ENCODE results near the gene BDKRB2.

The BDKRB2 gene

GRCh38 chr14:96198430-96199130, 6.1 kb upstream of the BDKRB2 start:
- H3K4me3 ChIP-seq (ENCODE audit: low read length): no peak overlapping the region; the same call in 1 of the 2 replicates
- no peak for TF ChIP-seq ZNF274 (IDR thresholded peaks at IDR 0.05; ENCODE audit: low read depth, low read length)

- no peak for TF ChIP-seq ZNF274 (IDR thresholded peaks at IDR 0.05; ENCODE audit: low read depth, low read length)
- H3K4me3 ChIP-seq (ENCODE audit: low read length): no peak overlapping the region
Measured at GRCh38 chr14:96201157-96201556, 3.5 kb upstream of the BDKRB2 start.

GRCh38 chr14:96201965-96202364, 2.7 kb upstream of the BDKRB2 start:
- no peak overlapping the region for H3K4me3 ChIP-seq (ENCODE audit: low read length)
- TF ChIP-seq ZNF274 (IDR thresholded peaks at IDR 0.05; ENCODE audit: low read depth, low read length): no peak

GRCh38 chr14:96202441-96203094, 2.1 kb upstream of the BDKRB2 start:
- no peak for TF ChIP-seq ZNF274 (IDR thresholded peaks at IDR 0.05; ENCODE audit: low read depth, low read length)
- H3K4me3 ChIP-seq (ENCODE audit: low read length): no peak overlapping the region

- H3K4me3 ChIP-seq (ENCODE audit: low read length): no peak overlapping the region
- TF ChIP-seq ZNF274 (IDR thresholded peaks at IDR 0.05; ENCODE audit: low read depth, low read length): no peak
Measured at GRCh38 chr14:96203116-96203515, 1.5 kb upstream of the BDKRB2 start.

GRCh38 chr14:96203635-96204034, 1.0 kb upstream of the BDKRB2 start:
- no peak overlapping the region for H3K4me3 ChIP-seq (ENCODE audit: low read length)
- TF ChIP-seq ZNF274 (IDR thresholded peaks at IDR 0.05; ENCODE audit: low read depth, low read length): no peak

- H3K4me3 ChIP-seq (ENCODE audit: low read length): no peak overlapping the region
- TF ChIP-seq ZNF274 (IDR thresholded peaks at IDR 0.05; ENCODE audit: low read depth, low read length): no peak
Measured at GRCh38 chr14:96205059-96205977, 679 bp downstream of the BDKRB2 start.

GRCh38 chr14:96205978-96206360, 1.3 kb downstream of the BDKRB2 start:
- no peak for TF ChIP-seq ZNF274 (IDR thresholded peaks at IDR 0.05; ENCODE audit: low read depth, low read length)
- H3K4me3 ChIP-seq (ENCODE audit: low read length): no peak overlapping the region

GRCh38 chr14:96206461-96206860, 1.8 kb downstream of the BDKRB2 start:
- no peak overlapping the region for H3K4me3 ChIP-seq (ENCODE audit: low read length)
- no peak for TF ChIP-seq ZNF274 (IDR thresholded peaks at IDR 0.05; ENCODE audit: low read depth, low read length)

GRCh38 chr14:96207686-96208085, 3.0 kb downstream of the BDKRB2 start:
- H3K4me3 ChIP-seq (ENCODE audit: low read length): no peak overlapping the region
- no peak for TF ChIP-seq ZNF274 (IDR thresholded peaks at IDR 0.05; ENCODE audit: low read depth, low read length)

- TF ChIP-seq ZNF274 (IDR thresholded peaks at IDR 0.05; ENCODE audit: low read depth, low read length): no peak
- no peak overlapping the region for H3K4me3 ChIP-seq (ENCODE audit: low read length)
Measured at GRCh38 chr14:96208739-96209138, 4.1 kb downstream of the BDKRB2 start.

- TF ChIP-seq ZNF274 (IDR thresholded peaks at IDR 0.05; ENCODE audit: low read depth, low read length): no peak
- no peak overlapping the region for H3K4me3 ChIP-seq (ENCODE audit: low read length)
Measured at GRCh38 chr14:96212140-96212539, 7.5 kb downstream of the BDKRB2 start.

GRCh38 chr14:96212896-96213295, 8.3 kb downstream of the BDKRB2 start:
- no peak for TF ChIP-seq ZNF274 (IDR thresholded peaks at IDR 0.05; ENCODE audit: low read depth, low read length)

GRCh38 chr14:96213871-96214465, 9.3 kb downstream of the BDKRB2 start:
- no peak overlapping the region for H3K4me3 ChIP-seq (ENCODE audit: low read length)
- no peak for TF ChIP-seq ZNF274 (IDR thresholded peaks at IDR 0.05; ENCODE audit: low read depth, low read length)

More at GRCh38 chr14:96212896-96213295, 8.3 kb downstream of the BDKRB2 start:
- no peak overlapping the region for H3K4me3 ChIP-seq (ENCODE audit: low read length)
